OCI-LY1 (cell line): ENCODE results near the gene EFHD2.
"Not testable (repeated sequence)": the region's sequence is repeated elsewhere in the genome, so short reads cannot be mapped to it uniquely, and the experiment has no call there.

Experiments used
- H2AFZ ChIP-seq: fragments of 200-600 bp; sonication (generic), shearing (Covaris generic); 2 replicates; pipeline ENCODE4 v1.6.0; 2014; ENCODE audit warnings: antibody characterized with exemption, mild to moderate bottlenecking, low read length
- H3F3A ChIP-seq: fragments of 200-600 bp; sonication (generic), shearing (Covaris generic); 2 replicates; pipeline ENCODE4 v1.6.0; 2014; ENCODE audit warnings: mild to moderate bottlenecking, antibody characterized with exemption, low read length, moderate library complexity; ENCODE audit not compliant: insufficient read depth
- H3K27ac ChIP-seq: fragments of 200-600 bp; sonication (generic); 2 replicates; pipeline ENCODE4 v1.5.1; 2014; ENCODE audit warnings: low read length, mixed run types, mild to moderate bottlenecking, low read depth; ENCODE audit not compliant: poor library complexity, severe bottlenecking
- H3K27me3 ChIP-seq: fragments of 200-600 bp; sonication (generic); 2 replicates; pipeline ENCODE4 v1.6.0; 2014; ENCODE audit warnings: antibody characterized with exemption, mild to moderate bottlenecking, low read length, moderate library complexity; ENCODE audit not compliant: insufficient read depth
- H3K36me3 ChIP-seq: fragments of 200-600 bp; sonication (generic); 2 replicates; pipeline ENCODE4 v1.6.1; 2014; ENCODE audit warnings: mild to moderate bottlenecking, antibody characterized with exemption, low read length, moderate library complexity, mixed read lengths; ENCODE audit not compliant: insufficient read depth
- H3K4me1 ChIP-seq: fragments of 200-600 bp; sonication (generic); 2 replicates; pipeline ENCODE4 v1.5.1; 2014; ENCODE audit warnings: mild to moderate bottlenecking, low read length, moderate library complexity; ENCODE audit not compliant: insufficient read depth, severe bottlenecking
- H3K4me2 ChIP-seq: fragments of 200-600 bp; sonication (generic), shearing (Covaris generic); 2 replicates; pipeline ENCODE4 v1.6.1; 2014; ENCODE audit warnings: low read length
- H3K4me3 ChIP-seq: fragments of 200-600 bp; sonication (generic); 2 replicates; pipeline ENCODE4 v1.5.1; 2014; ENCODE audit warnings: low read length, low read depth, mild to moderate bottlenecking, mixed read lengths; ENCODE audit not compliant: poor library complexity, severe bottlenecking
- H3K79me2 ChIP-seq: fragments of 200-600 bp; shearing (Covaris generic); 2 replicates; pipeline ENCODE4 v1.6.1; 2016; ENCODE audit warnings: mixed run types, low read length, mixed read lengths; ENCODE audit not compliant: insufficient read depth
- H3K9ac ChIP-seq: fragments of 200-600 bp; sonication (generic), shearing (Covaris generic); 2 replicates; pipeline ENCODE4 v1.6.1; 2014; ENCODE audit warnings: mild to moderate bottlenecking, low read length, mixed read lengths
- H3K9me2 ChIP-seq: fragments of 200-600 bp; sonication (generic), shearing (Covaris generic); 2 replicates; pipeline ENCODE4 v1.6.1; 2014; ENCODE audit warnings: low read depth, mild to moderate bottlenecking, low read length, mixed read lengths
- H3K9me3 ChIP-seq: fragments of 200-600 bp; shearing (Covaris generic); 2 replicates; pipeline ENCODE4 v1.6.1; 2014; ENCODE audit warnings: low read length, mixed read lengths
- H4K20me1 ChIP-seq: fragments of 200-600 bp; sonication (generic), shearing (Covaris generic); 2 replicates; pipeline ENCODE4 v1.6.0; 2016; ENCODE audit warnings: mild to moderate bottlenecking, low read length; ENCODE audit not compliant: insufficient read depth
- CTCF ChIP-seq: fragments of 200-600 bp; sonication (generic), shearing (Covaris generic); IDR thresholded peaks from 2 replicates; pipeline ENCODE4 v1.5.1; 2017; ENCODE audit warnings: mild to moderate bottlenecking, antibody characterized with exemption, low read length, moderate library complexity, mixed read lengths
- EZH2 ChIP-seq: fragments of 200-600 bp; sonication (generic), shearing (Covaris generic); IDR thresholded peaks from 2 replicates; pipeline ENCODE4 v1.8.0; 2017; ENCODE audit warnings: borderline replicate concordance, mixed run types, mild to moderate bottlenecking, antibody characterized with exemption, low read length, moderate library complexity, mixed read lengths

Gene EFHD2

GRCh38 chr1:15471067-15471466 lies 61.4 kb downstream of the EFHD2 start:
- H3K4me1 ChIP-seq, H3K4me3 ChIP-seq, H4K20me1 ChIP-seq, H3K79me2 ChIP-seq, H3F3A ChIP-seq, H3K27ac ChIP-seq, H3K4me2 ChIP-seq, H3K9me3 ChIP-seq, H3K36me3 ChIP-seq, H2AFZ ChIP-seq, H3K9ac ChIP-seq, H3K27me3 ChIP-seq, H3K9me2 ChIP-seq: not testable (repeated sequence)

- H3K79me2 ChIP-seq, H3K36me3 ChIP-seq, H3K27ac ChIP-seq, H3K27me3 ChIP-seq, H2AFZ ChIP-seq, H3K9me2 ChIP-seq, H3K4me3 ChIP-seq, H3F3A ChIP-seq, H4K20me1 ChIP-seq, H3K4me1 ChIP-seq, H3K9me3 ChIP-seq, H3K4me2 ChIP-seq, H3K9ac ChIP-seq: not testable (repeated sequence)
Measured at GRCh38 chr1:15471723-15472122, 62.0 kb downstream of the EFHD2 start.

GRCh38 chr1:15472587-15472986 lies 62.9 kb downstream of the EFHD2 start:
- H3K9ac ChIP-seq, result no peak overlapping the region
- TF ChIP-seq EZH2, result no peak
- no peak for TF ChIP-seq CTCF
- no peaks in the 10 kb centered on the region for H4K20me1 ChIP-seq
- no peak overlapping the region for H3K27ac ChIP-seq
- no peaks in the 10 kb centered on the region for H3K9me2 ChIP-seq
- no peak overlapping the region for H3K4me3 ChIP-seq
- no peaks in the 10 kb centered on the region for H3K4me1 ChIP-seq
- H2AFZ ChIP-seq, result no peak overlapping the region
- no peaks in the 10 kb centered on the region for H3F3A ChIP-seq
- H3K36me3 ChIP-seq, result no peaks in the 10 kb centered on the region
- no peaks in the 10 kb centered on the region for H3K79me2 ChIP-seq
- H3K4me2 ChIP-seq, result no peak overlapping the region
- H3K27me3 ChIP-seq, result 0 out of 2 replicates have a peak, but pooled peaks cover 4% of the 10 kb centered on the region
- no peaks in the 10 kb centered on the region for H3K9me3 ChIP-seq

- H3K27me3 ChIP-seq, result 0 out of 2 replicates have a peak, but pooled peaks cover 4% of the 10 kb centered on the region
- no peak within 1 kb of the TSS for H3K27ac ChIP-seq
- no peak within 1 kb of the TSS for H3K4me3 ChIP-seq
- no peaks in the 10 kb centered on the region for H3F3A ChIP-seq
- H3K79me2 ChIP-seq, result no peaks in the 10 kb centered on the region
- no peak within 1 kb of the TSS for H2AFZ ChIP-seq
- no peaks in the 10 kb centered on the region for H4K20me1 ChIP-seq
- TF ChIP-seq CTCF (no peak), EZH2 (no peak)
- H3K9ac ChIP-seq, result no peak within 1 kb of the TSS
- no peaks in the 10 kb centered on the region for H3K9me2 ChIP-seq
- no peak within 1 kb of the TSS for H3K4me2 ChIP-seq
- H3K9me3 ChIP-seq, result no peaks in the 10 kb centered on the region
- H3K36me3 ChIP-seq, result no peaks in the 10 kb centered on the region
- H3K4me1 ChIP-seq, result no peaks in the 10 kb centered on the region
Measured at GRCh38 chr1:15475752-15476314, 66.1 kb downstream of the EFHD2 start, which contains the start of gene CELA2B. Gene CELA2B, plus strand, starts transcription at chr1:15476104. Its CDS starts 22 bp downstream, at chr1:15476126.
